ENCODE results near the gene BPIFB1. TPM values are rescaled to one million over a fixed set of nuclear protein-coding genes. Genes with fewer than 3 reads are reported as not detected.

BPIFB1 gene, protein sequence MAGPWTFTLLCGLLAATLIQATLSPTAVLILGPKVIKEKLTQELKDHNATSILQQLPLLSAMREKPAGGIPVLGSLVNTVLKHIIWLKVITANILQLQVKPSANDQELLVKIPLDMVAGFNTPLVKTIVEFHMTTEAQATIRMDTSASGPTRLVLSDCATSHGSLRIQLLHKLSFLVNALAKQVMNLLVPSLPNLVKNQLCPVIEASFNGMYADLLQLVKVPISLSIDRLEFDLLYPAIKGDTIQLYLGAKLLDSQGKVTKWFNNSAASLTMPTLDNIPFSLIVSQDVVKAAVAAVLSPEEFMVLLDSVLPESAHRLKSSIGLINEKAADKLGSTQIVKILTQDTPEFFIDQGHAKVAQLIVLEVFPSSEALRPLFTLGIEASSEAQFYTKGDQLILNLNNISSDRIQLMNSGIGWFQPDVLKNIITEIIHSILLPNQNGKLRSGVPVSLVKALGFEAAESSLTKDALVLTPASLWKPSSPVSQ
- total RNA-seq (not detected), polyA plus RNA-seq (not detected)

DNA sequence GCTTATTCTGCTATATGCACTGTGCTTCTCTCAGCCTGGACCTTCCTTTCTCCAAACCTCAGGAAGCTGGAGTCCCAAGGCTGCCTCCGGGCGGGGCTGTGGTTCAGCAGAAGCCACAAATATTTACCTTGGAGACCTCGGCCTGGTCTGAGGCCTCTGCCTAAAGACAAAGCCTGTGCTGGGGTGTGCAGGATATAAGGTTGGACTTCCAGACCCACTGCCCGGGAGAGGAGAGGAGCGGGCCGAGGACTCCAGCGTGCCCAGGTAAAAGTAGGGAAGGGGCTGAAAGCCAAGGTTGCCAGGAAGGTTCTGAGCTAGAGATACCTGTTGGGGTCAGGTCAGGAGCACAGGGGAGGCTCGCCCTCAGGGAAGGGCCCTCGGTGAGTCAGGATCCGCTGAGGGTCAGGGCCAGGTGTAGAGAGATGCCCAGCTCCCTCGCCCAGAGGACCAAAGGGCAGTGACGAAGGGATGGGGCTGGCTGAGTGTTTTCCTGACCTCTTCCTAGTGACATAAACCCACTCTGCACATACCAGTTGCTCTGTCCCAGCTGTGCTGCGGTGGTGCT, at the start of gene BPIFB1:
Gene BPIFB1 (plus strand): TSS at position 224 of the 565 bp plus-strand sequence. CDS start 2,860 bp downstream, outside the sequence.
- TF ChIP-seq EP300 (IDR thresholded peaks at IDR 0.05), result no peak
- no peak for TF ChIP-seq POLR2A (IDR thresholded peaks at IDR 0.05)
- TF ChIP-seq, protein P1, sequence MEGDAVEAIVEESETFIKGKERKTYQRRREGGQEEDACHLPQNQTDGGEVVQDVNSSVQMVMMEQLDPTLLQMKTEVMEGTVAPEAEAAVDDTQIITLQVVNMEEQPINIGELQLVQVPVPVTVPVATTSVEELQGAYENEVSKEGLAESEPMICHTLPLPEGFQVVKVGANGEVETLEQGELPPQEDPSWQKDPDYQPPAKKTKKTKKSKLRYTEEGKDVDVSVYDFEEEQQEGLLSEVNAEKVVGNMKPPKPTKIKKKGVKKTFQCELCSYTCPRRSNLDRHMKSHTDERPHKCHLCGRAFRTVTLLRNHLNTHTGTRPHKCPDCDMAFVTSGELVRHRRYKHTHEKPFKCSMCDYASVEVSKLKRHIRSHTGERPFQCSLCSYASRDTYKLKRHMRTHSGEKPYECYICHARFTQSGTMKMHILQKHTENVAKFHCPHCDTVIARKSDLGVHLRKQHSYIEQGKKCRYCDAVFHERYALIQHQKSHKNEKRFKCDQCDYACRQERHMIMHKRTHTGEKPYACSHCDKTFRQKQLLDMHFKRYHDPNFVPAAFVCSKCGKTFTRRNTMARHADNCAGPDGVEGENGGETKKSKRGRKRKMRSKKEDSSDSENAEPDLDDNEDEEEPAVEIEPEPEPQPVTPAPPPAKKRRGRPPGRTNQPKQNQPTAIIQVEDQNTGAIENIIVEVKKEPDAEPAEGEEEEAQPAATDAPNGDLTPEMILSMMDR (IDR thresholded peaks at IDR 0.05), result no peak
- no peak for TF ChIP-seq POLR2AphosphoS5 (IDR thresholded peaks at IDR 0.05)
- H3K4me1 ChIP-seq, result no peaks in the 10 kb centered on the region
- no peaks in the 10 kb centered on the region for H3K9me3 ChIP-seq
- no peak within 1 kb of the TSS for H3K27ac ChIP-seq
- DNase-seq, result no peak
- H3K4me3 ChIP-seq, result no peak within 1 kb of the TSS
- peaks cover 0 to 13% (median 0%) of the 10 kb centered on the region in 3 donors for H3K27me3 ChIP-seq
- 63 to 78% methylated on average over 13 of the region's 13 CpGs for WGBS, 2 donors
- intact Hi-C loops (cut with DNase I), result no loop called here
- H3K36me3 ChIP-seq, result no peaks in the 10 kb centered on the region

DNA sequence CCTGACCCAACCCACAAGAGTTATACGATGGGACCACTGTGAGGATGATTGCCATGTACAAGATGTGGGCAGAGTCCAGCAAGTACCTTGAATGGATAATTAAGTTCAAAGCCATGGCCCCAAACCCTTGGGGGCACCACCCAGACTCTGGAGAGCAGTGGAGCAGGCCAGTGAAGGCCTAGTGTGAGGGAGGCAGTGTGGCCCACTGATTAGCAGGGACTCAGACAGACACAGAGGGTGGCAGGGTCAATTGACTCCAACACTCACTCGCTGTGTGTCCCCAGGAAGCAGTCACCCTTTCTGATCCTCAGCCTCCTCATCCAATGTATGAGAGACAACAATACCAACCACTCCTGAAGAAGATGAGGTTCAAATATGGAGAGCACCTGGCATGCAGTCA, 49.0 kb upstream of the BPIFB1 start:
- H3K9me3 ChIP-seq, result no peaks in the 10 kb centered on the region
- no peak overlapping the region for H3K4me3 ChIP-seq
- intact Hi-C loops (cut with DNase I), result no loop called here
- 86 to 93% methylated on average over 2 of the region's 2 CpGs for WGBS, 2 donors
- peaks cover 0 to 19% (median 0%) of the 10 kb centered on the region in 3 donors for H3K27me3 ChIP-seq
- no peak for TF ChIP-seq EP300 (IDR thresholded peaks at IDR 0.05)
- TF ChIP-seq POLR2A (IDR thresholded peaks at IDR 0.05), result no peak
- no peak for TF ChIP-seq POLR2AphosphoS5 (IDR thresholded peaks at IDR 0.05)
- TF ChIP-seq, protein P1 (IDR thresholded peaks at IDR 0.05), result no peak
- H3K4me1 ChIP-seq, result no peaks in the 10 kb centered on the region
- no peaks in the 10 kb centered on the region for H3K36me3 ChIP-seq
- DNase-seq, result no peak
- H3K27ac ChIP-seq, result no peak overlapping the region

DNA sequence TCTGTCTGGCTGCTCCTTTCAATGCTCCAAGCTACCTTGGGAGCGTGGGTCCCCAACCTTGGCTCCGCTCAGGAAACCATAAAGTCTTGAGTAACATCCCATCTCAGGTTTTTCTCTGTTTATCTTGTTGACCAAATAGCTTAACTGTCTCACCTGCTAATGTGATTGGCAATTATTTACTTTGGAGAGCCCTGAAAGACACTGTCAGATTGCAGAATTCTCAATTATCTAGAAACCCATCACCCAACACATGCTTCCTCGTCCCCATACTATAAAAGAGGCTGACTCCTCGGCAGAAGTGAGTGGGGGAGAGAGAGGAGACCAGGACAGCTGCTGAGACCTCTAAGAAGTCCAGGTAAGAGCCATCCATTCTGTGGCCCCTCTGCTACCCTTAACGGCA, 47.3 kb upstream of the BPIFB1 start, which contains the start of gene BPIFA1:
Gene BPIFA1 (plus strand): TSS at position 301 of the 400 bp plus-strand sequence. CDS start 1,716 bp downstream, outside the sequence.
- DNase-seq, result no peak
- WGBS, 2 donors, result 36 to 53% methylated on average over 5 of the region's 5 CpGs
- no peak within 1 kb of the TSS for H3K4me3 ChIP-seq
- H3K9me3 ChIP-seq, result no peaks in the 10 kb centered on the region
- H3K27me3 ChIP-seq, result peaks cover 0 to 19% (median 0%) of the 10 kb centered on the region in 3 donors
- no peaks in the 10 kb centered on the region for H3K36me3 ChIP-seq
- intact Hi-C loops (cut with DNase I), result no loop called here
- H3K27ac ChIP-seq, result no peak within 1 kb of the TSS
- TF ChIP-seq POLR2AphosphoS5 (IDR thresholded peaks at IDR 0.05), result no peak
- no peak for TF ChIP-seq POLR2A (IDR thresholded peaks at IDR 0.05)
- TF ChIP-seq, protein P1 (IDR thresholded peaks at IDR 0.05), result no peak
- no peak for TF ChIP-seq EP300 (IDR thresholded peaks at IDR 0.05)
- H3K4me1 ChIP-seq, result no peaks in the 10 kb centered on the region

DNA sequence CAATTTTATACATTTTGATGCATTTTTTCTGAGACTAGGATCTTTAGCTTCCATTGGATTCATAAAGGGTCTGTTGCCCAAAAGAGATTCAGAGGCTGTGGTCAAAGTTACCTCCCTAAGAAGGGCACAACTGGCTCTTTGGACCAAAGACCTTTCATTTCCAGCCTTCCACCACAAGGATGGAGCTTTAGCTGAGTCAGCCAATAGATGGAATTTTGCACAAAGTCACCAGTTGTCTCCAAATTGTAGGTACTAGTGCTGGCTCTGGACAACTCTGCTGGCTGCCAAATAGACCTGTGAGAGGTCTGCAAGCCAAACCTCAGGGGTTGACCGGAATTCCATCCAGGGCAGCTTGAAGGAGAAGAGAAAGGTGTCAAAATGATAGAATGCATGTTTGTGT, 46.7 kb upstream of the BPIFB1 start:
- no peak for DNase-seq
- no peaks in the 10 kb centered on the region for H3K36me3 ChIP-seq
- H3K4me3 ChIP-seq, result no peak overlapping the region
- intact Hi-C loops (cut with DNase I), result no loop called here
- TF ChIP-seq POLR2A (IDR thresholded peaks at IDR 0.05) (no peak), EP300 (IDR thresholded peaks at IDR 0.05) (no peak), POLR2AphosphoS5 (IDR thresholded peaks at IDR 0.05) (no peak)
- TF ChIP-seq, protein P1 (IDR thresholded peaks at IDR 0.05), result no peak
- H3K9me3 ChIP-seq, result no peaks in the 10 kb centered on the region
- no peak overlapping the region for H3K27ac ChIP-seq
- H3K4me1 ChIP-seq, result no peaks in the 10 kb centered on the region
- 84 to 86% methylated on average over 1 of the region's 1 CpG for WGBS, 2 donors
- peaks cover 0 to 19% (median 0%) of the 10 kb centered on the region in 3 donors for H3K27me3 ChIP-seq

Measured in sigmoid colon (tissue), 7 donors.